GM10847 (cell line): ENCODE results near the gene TIE1.

Experiments used
- POLR2A ChIP-seq: IDR thresholded peaks from 2 replicates; pipeline ENCODE4 v1.6.1; 2011; ENCODE audit not compliant: insufficient read length; ENCODE audit errors: extremely low read depth

Gene TIE1

DNA sequence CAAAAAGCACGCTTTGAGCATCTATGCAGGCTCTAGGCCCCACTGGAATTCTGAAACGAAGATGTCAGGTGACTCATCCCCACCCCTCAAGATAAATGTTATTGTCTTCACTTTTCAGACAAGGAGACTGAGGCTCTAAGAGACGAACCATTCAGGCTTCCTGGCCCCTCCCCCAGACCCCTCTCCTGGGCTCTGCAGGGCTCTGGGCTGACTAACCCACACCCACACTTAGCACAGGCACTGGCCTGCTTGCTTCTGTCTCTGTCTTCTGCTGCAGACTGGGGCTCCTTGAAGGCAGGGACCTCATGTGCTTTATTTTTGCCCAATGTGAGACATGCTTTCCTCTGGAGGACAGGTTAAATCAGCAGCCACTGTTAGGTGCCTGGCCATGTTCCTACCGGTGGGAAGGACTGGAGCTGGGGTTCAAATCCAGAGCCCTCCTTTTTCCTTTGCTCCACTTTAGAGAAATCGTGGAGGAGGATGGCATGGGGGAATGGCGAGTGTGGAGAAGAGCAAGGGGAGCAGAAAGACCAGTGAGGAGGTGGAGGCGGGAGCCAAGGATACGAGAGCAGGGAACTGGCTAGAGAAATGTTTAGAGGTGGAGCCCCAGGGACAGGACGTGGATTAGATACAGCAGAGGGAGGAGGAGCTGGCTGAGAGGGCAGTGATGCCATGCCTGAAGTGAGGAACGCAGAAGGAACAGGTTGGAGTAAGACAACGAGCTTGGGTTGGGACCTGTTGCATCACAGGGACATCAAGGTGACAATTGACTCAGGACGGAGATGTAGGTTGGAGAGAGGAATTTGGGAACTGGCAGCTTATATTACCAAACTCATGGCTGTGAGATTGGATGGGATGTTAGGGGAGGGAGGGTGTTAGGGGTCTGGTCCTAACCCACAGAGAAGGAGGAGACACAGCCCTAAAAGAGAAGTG lies 29.3 kb upstream of the TIE1 start:
- TF ChIP-seq POLR2A: no peak

DNA sequence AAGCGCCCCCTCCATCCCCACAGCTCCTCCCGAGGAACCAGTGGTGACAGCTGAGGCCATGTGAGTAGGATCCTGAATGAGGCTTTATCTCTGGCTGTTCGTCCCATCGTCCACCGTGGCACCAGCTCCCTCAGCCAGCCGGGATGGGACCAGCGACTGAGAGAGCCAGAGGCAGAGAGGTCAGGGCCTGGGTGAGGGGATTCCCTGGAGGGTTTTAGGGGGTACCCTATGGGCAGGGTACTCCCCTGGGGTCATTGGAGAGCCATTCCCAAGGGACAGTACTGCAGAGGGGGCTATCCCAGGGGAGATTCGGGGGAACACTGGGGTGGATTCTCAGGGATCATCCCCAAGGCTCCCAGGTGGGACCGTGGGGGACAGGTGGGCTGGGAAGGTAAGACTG lies 28.6 kb upstream of the TIE1 start:
- no peak for TF ChIP-seq POLR2A

DNA sequence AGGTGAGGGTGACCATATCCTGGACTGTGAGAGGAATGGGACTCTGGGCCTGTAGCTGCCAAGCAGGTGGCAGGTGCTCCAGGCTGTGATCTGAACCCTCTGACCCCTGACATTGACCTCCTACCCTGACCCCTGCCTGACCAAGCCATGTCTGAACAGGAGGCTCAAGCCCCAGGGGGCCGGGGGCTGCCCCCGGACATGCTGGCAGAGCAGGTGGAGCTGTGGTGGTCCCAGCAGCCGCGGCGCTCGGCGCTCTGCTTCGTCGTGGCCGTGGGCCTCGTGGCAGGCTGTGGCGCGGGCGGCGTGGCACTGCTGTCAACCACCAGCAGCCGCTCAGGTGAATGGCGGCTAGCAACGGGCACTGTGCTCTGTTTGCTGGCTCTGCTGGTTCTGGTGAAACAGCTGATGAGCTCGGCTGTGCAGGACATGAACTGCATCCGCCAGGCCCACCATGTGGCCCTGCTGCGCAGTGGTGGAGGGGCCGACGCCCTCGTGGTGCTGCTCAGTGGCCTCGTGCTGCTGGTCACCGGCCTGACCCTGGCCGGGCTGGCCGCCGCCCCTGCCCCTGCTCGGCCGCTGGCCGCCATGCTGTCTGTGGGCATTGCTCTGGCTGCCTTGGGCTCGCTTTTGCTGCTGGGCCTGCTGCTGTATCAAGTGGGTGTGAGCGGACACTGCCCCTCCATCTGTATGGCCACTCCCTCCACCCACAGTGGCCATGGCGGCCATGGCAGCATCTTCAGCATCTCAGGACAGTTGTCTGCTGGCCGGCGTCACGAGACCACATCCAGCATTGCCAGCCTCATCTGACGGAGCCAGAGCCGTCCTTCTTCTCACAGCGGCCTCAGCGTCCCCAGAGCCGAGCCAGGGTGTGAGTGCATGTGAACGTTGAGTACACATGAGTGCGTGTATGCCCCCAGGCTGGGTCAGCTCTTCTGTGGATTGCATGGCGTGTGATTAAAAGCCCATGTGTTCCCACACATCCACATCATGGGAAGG lies 27.9 kb upstream of the TIE1 start:
- TF ChIP-seq POLR2A: no peak

DNA sequence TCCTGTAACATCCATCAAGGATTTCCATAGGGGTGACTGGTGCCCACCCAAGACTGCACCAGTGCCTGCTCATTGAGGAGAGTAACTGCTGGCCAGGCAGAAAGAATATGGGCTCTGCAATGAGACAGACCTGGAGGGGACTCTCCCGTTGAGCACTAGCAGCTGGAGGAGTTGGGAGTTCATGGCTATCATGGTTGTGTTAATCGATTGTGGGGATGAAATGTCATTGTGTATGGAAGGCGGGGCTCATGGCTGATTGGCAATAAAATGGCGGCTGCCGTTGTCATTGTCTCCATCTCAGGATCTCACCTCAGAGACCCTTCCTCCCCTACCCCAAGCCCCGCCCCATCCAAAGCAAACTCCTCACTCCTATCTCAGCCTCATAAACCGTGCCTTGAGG lies 27.1 kb upstream of the TIE1 start:
- TF ChIP-seq POLR2A: no peak

DNA sequence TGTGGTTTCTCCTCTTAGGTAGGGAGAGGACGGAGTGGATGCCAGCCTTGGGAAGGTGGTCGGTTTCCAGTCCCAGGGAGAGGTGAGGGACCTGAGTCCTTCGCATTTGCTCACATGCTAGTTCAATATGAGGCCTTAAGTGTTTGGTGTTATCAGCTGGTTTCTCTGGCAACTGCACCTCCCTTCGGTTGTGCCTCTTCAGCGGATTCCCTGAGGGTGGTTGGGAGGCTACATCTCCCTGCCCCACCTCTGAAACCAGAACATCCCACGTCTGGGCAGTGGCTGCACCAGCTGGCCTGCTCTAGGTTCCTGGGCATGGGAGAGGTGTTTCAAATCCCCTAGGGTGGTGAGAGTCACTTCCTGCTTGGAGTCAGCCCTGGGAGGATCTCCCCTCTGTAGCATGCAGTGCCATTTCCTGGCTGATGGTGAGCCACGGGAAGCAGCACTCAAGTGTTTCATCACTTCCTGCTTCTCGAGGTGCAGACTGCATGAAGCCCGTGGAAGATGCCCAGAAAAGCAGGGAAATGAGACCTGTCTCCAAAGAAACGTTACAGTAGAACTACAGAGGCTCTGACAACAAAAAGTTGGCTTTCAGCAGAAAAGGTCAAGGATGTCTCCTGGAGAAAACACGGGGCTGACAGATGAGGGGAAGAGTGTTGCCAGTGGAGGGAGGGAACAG lies 26.5 kb upstream of the TIE1 start:
- TF ChIP-seq POLR2A: no peak

DNA sequence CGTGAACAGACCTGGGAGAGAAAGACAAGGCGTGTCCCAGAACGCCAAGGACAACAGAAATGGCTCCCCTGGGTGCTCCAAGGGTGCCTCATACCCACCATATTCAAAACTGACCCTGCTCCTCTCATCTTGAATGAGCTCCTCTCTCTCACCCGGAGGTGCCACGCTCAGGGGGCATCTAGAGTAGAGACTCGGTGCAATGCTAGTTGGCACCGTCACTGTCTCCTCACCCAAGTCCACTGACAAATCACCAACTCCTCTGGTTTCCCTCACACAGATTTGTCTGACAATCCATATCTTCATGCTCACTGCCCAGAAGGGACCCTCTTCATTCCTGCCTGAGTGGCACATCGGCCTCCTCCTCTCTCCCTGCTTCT lies 26.0 kb upstream of the TIE1 start:
- TF ChIP-seq POLR2A: no peak

DNA sequence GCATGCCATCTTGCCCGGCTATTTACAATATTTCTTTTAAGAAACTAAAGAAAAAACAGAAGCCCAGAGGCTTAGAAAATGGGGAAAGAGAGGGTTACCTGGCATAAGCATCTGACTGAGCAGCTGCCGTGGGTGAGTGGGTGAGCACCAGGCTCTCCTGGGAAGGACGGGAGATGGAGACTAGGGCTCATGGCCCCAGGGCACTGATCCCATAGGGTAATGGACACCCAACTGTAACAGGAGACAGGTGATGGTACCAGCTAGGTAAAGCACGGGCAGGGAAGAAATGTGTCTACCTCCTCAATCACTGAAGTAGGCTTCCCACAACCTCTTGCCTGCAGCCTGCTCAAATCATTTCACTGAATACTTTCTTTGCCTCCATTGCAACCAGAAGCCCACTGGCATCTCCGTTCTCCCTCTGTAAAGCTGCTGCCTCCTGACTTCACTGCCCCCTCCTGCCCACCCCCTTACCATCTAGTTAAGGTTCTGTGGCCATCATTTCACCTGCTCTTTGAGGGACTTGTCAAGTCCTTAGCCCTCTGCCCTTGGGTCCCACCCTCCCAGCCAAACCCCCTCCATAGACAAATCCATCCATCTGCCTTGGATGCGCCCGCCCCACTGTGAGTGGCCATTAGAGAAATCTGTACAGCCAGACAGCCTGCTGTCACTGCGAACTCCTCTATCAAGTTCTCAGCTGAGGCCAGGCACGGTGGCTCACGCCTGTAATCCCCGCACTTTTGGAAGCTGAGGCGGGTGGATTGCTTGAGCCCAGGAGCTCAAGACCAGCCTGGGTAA lies 24.8 kb upstream of the TIE1 start:
- TF ChIP-seq POLR2A: no peak

DNA sequence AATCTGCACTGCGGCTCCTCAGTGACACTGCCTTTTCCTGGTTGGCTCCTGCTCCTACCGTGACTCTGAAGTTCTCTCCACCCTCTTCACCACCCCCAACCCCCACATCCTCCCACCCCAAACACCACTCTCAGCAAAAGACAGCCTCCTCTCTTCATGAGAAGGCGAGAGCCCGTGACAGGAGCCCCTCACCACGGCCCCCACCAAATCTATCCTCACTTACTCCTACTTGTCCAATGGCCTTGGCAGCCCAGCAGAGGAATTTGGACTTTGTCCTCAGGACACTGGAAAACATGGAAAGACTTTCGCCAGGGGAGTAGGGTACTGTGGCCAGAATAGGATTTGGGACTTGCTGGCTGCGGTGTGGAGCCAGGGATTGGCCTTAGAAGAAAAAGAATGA lies 24.1 kb upstream of the TIE1 start:
- TF ChIP-seq POLR2A: no peak

DNA sequence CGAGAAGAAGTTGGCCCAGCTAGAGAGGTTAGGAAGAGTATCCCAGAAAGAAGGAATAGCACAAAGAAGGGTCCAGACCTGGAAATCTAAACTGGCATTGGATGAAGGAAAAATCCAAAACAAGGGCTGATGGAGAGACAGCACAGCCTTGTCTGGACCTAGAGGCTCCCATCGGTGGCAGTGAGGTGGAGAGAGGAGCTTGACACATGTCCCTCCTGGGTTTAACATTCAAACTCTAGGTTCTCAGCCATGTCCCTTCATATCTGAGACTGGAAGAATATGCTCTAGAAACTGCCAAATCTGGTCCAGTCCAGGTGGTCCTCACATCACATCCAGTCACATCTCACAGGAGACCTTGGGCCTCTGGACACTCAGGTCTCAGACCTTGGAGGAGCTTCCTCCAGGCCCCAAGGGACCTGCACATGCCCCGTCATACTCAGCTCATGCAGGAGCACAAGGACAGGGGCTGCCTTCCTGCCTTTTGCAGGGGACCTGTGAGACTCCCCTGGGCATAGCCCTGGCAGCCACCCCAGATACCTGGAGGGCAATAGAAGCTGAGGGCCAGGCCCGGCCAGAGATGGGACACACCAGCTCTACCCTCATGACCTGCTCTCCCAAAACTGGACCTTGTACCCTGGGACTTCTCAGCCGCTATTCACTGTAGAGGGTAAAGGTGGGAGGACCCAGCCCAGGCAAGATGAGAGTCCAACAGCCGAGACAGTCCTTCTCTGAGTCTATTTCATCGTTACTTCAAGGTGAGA lies 23.5 kb upstream of the TIE1 start:
- TF ChIP-seq POLR2A: no peak

DNA sequence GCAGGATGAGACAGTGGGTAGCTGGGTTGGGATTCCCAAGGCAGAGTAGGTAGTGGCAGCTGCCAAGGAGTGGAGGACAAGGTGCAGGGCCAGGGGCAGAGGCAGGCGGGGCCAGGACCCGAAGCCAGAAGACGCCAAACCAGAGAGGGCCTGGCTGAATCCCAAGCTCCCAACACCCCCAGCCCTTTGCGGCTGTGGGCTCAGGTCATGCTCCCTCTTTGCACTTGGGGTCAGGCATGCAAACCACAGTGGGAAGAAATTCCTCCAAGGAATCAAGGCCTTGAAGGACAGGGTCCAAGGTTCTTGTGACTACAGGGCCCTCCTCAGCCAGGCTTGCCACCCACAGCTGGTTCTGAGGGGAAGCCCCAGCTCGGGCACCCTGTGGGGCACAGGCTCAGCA lies 21.6 kb upstream of the TIE1 start:
- no peak for TF ChIP-seq POLR2A

DNA sequence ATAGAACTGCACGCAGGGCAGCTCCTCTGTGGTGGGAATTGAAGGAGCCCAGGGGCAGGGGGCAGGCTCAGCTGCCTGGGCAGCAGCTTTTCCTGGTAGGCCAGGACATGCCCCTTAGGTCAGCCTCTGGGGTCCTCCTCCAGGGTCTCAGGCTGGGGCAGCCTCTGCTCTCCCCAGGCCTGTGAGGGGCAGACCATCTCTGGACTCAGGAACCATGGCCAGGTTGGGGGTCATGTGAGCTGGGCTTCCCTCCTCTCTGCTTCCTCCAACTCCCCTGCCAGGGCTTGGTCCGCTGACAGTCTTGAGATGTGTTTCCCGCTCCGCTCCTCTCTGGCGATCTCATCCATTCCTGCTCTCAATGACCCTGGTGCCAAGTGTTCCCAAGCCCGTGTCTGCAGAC lies 21.1 kb upstream of the TIE1 start:
- TF ChIP-seq POLR2A: no peak

DNA sequence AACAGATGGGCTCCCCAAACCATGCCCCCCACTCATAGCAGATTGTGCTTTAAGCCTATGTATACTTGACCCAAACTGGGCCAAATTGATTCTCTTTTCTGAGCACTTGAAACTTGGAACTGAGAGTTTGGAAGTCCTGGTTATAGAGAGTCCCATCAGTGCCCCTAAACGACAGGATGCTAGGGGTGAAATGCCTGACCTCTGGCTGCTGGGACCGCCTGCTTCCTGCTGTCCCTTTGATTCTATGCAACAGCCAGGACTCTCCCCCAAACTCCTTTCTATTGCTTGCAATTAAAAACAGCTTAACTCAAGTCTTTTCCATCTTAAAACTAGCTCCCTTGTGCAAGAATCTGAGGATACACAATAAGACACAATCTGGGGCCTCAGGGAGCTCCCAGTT lies 20.1 kb upstream of the TIE1 start:
- no peak for TF ChIP-seq POLR2A

DNA sequence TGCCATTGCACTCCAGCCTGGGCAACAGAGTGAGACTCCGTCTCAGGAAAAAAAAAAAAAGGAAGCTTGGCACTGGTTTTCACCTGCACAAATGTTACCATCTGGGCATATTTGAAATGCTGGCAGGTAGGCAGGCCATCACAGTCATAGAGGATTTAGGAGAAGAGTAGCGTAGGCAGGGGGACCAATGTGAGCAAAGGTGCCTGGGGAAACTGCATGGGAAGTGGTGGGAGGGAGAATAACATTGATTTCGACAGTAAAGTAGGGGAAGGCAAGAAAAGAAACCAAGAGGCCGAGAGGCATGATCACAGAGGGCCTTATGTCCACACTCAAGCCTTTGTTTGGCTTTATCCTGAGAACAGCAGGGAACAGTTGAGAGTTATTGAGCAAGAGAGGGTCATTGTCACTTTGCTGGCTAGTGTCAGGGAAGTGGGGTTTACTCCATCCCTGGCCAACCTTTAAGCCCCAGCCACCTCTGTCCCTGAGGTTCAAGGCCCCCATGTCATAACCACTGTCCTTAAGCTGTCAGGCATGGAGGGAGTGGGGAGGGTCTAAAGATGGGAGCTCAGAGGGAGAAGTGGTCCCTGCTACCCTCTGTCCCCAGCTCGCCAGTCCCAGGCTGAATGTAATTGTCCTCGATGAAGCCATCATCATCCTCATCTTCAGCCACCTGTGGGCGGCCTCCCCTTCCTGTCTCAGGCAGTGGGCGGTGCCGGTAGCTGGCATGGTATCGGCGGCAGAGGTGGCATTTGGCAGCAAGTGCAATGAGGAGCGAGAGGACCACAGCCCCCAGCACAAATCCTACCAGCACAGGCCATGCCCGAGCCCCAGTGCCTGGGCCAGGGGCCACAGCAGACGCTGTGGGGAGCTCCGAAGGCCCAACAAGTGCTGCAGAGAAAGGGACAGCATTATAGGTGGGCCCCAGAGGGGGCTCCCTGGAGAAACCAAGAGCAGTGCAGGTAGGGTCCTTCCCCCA lies 18.3 kb upstream of the TIE1 start:
- no peak for TF ChIP-seq POLR2A
